Thyroid gland (tissue), 4 donors: ENCODE measurements around the gene GCC2. TPM values are rescaled to one million over a fixed set of nuclear protein-coding genes. Genes with fewer than 3 reads are reported as not detected.
A peak's percentile ranks its signal among the peaks of the same experiment; 100 is the strongest.

Source experiments
- DNase-seq, 2 donors: peaks; one replicate each; pipeline ENCODE4 v3.0.0-alpha.2; 2019
- H3K27ac ChIP-seq, 3 donors: fragments of 200-600 bp; sonication (generic); 1 replicate in 2 of 3; 2 replicates in 1 of 3; pipeline ENCODE4 v1.5.1; 2016 to 2019; ENCODE audit warnings: mild to moderate bottlenecking in 1 of 3, moderate library complexity in 1 of 3
- H3K27me3 ChIP-seq: fragments of 200-600 bp; sonication (generic); one replicate; pipeline ENCODE4 v1.5.1; 2019
- H3K36me3 ChIP-seq, 2 donors: fragments of 200-600 bp; sonication (generic); one replicate each; pipeline ENCODE4 v1.5.1; 2016 to 2019
- H3K4me1 ChIP-seq, 2 donors: fragments of 200-600 bp; sonication (generic); one replicate each; pipeline ENCODE4 v1.5.1; 2017 to 2019
- H3K4me3 ChIP-seq, 3 donors: fragments of 200-600 bp; sonication (generic); replicated peaks in 1 of 3; 1 replicate in 2 of 3; 2 replicates in 1 of 3; pipeline ENCODE4 v1.5.1; 2016; ENCODE audit warnings: mild to moderate bottlenecking in 1 of 3
- H3K9me3 ChIP-seq: fragments of 200-600 bp; sonication (generic); one replicate; pipeline ENCODE4 v1.5.1; 2017
- CTCF ChIP-seq, 6 experiments: fragments of 200-600 bp in 3 of 6; fragments of 450-650 bp in 3 of 6; sonication (generic) in 3 of 6; IDR thresholded peaks; one replicate each; pipeline ENCODE4 v1.5.1; 2016 to 2019; ENCODE audit warnings: antibody characterized with exemption in 6 of 6, mild to moderate bottlenecking in 2 of 6, inconsistent platforms in 1 of 6, moderate library complexity in 1 of 6
- POLR2A ChIP-seq, 2 donors: fragments of 450-650 bp; IDR thresholded peaks; one replicate each; pipeline ENCODE4 v1.6.1; 2017; ENCODE audit warnings: antibody characterized with exemption in 2 of 2, mild to moderate bottlenecking in 2 of 2, moderate library complexity in 1 of 2
- WGBS, 2 donors: methylation state at CpG; one replicate each; pipeline ENCODE4 v1.1.5; 2017; 5-methylcytosine and 5-hydroxymethylcytosine counted together
- intact Hi-C: fragments of 100-400 bp; cut with DNase I; formaldehyde crosslinking; loops from one replicate; pipeline ENCODE4 v1.15.1; 2023
- total RNA-seq, 4 donors: library from RNA; depleted of rRNA; stranded (reverse); fragments of >200 nt; gene quantifications; one replicate each; pipeline ENCODE4 v1.2.3, GENCODE V29; 2016

The GCC2 gene
- total RNA-seq: 10 to 100 TPM; 41.4 to 59.4 (median 54.0) TPM

GRCh38 chr2:108448678-108449409 is at the start of gene GCC2:
TSS of gene GCC2 (plus strand) at chr2:108449206. CDS start at chr2:108449275, 69 bp downstream.
- peak; percentile 94 to 95 for DNase-seq
- Histone ChIP-seq H3K9me3 (no peaks in the 10 kb centered on the region), H3K4me1 (peaks cover 0 to 4% of the 10 kb centered on the region in 2 donors), H3K27me3 (no peaks in the 10 kb centered on the region), H3K36me3 (peaks cover 16 to 18% of the 10 kb centered on the region in 2 donors), H3K27ac (peak within 1 kb of the TSS; percentile 83 to 95 (median 86)), H3K4me3 (peak within 1 kb of the TSS; percentile 68 to 74 (median 71))
- intact Hi-C loops: loop anchor here (10.0 kb wide), 1 partner anchor 136 kb away; no protein-coding TSS in a partner anchor
- no peak for TF ChIP-seq CTCF (IDR thresholded peaks at IDR 0.05)
- TF ChIP-seq POLR2A (IDR thresholded peaks at IDR 0.05): peak; percentile 5 to 95
- 0 to 1% methylated on average over 39 of the region's 55 CpGs for WGBS, 2 donors

GRCh38 chr2:108399479-108399878 is 49.5 kb upstream of the GCC2 start:
- H3K4me1 ChIP-seq: no peaks in the 10 kb centered on the region
- no peak overlapping the region for H3K4me3 ChIP-seq
- no peak for DNase-seq
- no peaks in the 10 kb centered on the region for H3K36me3 ChIP-seq
- H3K27me3 ChIP-seq: no peaks in the 10 kb centered on the region
- 96 to 100% methylated on average over 2 of the region's 2 CpGs for WGBS, 2 donors
- H3K9me3 ChIP-seq: no peaks in the 10 kb centered on the region
- no peak overlapping the region for H3K27ac ChIP-seq
- no peak for TF ChIP-seq POLR2A (IDR thresholded peaks at IDR 0.05)
- intact Hi-C loops: no loop called here

DNA sequence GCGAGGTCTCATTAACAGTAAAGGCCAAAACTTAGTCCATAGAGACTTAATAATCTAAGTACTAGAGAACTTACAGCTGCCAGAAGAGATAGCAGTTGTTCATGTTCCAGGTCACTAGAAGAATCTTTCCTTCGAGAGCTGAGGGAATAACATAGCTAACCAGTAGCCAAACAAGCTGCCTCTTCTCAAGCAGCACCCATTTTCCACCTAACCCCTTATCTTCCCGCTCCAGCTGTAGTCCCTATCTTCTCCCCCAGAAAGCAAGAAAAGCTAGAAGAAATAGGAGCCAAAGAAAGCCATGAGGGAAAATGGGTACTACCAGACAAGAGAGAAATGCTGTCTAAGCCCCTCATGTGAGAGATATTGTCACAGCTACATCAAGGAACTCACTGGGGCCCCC is 47.2 kb upstream of the GCC2 start:
- no peak overlapping the region for H3K4me3 ChIP-seq
- no peaks in the 10 kb centered on the region for H3K36me3 ChIP-seq
- TF ChIP-seq CTCF (IDR thresholded peaks at IDR 0.05) (no peak), POLR2A (IDR thresholded peaks at IDR 0.05) (no peak)
- no peaks in the 10 kb centered on the region for H3K9me3 ChIP-seq
- intact Hi-C loops: no loop called here
- H3K4me1 ChIP-seq: no peaks in the 10 kb centered on the region
- no peaks in the 10 kb centered on the region for H3K27me3 ChIP-seq
- 79 to 85% methylated on average over 3 of the region's 3 CpGs for WGBS, 2 donors
- no peak overlapping the region for H3K27ac ChIP-seq
- DNase-seq: no peak

GRCh38 chr2:108403494-108403893 is 45.5 kb upstream of the GCC2 start:
- Histone ChIP-seq H3K9me3 (no peaks in the 10 kb centered on the region), H3K27me3 (no peaks in the 10 kb centered on the region), H3K36me3 (no peaks in the 10 kb centered on the region), H3K4me1 (no peaks in the 10 kb centered on the region), H3K27ac (no peak overlapping the region), H3K4me3 (no peak overlapping the region)
- intact Hi-C loops: no loop called here
- DNase-seq: no peak
- no peak for TF ChIP-seq CTCF (IDR thresholded peaks at IDR 0.05)
- TF ChIP-seq POLR2A (IDR thresholded peaks at IDR 0.05): no peak
- WGBS, 2 donors: 33 to 39% methylated on average over 7 of the region's 7 CpGs

DNA sequence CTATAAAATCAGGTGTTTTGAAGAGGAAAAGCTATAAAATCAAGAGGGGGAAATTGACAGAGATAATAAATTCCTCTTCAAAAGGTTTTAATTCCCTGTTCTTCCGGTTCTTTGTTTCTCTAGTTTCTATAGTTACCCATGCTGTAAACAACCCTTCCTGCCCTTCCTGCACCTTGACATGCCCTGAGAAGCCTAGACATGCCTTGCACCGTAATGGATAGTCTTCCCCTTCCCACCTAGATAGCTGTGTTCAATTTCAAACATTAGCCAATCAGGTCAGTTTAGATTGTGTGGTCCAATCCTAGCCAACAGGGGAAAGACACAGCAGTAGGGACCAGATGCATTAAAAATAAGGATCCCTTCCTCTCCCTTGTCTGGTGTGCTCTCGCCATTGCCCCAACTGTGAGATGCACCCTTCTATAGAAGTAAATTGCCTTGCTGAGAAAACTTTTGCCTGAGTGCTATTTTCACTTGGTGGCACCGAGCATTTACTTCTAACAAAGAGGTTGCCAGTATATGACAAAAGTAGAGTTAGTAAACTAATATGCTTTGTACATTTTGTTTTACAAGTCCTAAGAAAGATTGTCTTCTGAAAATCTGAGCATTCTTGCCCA is 44.1 kb upstream of the GCC2 start:
- 84 to 86% methylated on average over 4 of the region's 4 CpGs for WGBS, 2 donors
- Histone ChIP-seq H3K27ac (no peak overlapping the region), H3K36me3 (no peaks in the 10 kb centered on the region), H3K4me3 (no peak overlapping the region), H3K4me1 (no peaks in the 10 kb centered on the region), H3K9me3 (no peaks in the 10 kb centered on the region), H3K27me3 (no peaks in the 10 kb centered on the region)
- intact Hi-C loops: no loop called here
- TF ChIP-seq POLR2A (IDR thresholded peaks at IDR 0.05) (no peak), CTCF (IDR thresholded peaks at IDR 0.05) (no peak)
- DNase-seq: no peak
